Measurements from ENCODE around the gene BCL2L11. TPM values are rescaled to one million over a fixed set of nuclear protein-coding genes. Genes with fewer than 3 reads are reported as not detected.

Gene BCL2L11
- total RNA-seq, 1 experiment from 2014 or later: 21.2 TPM

GRCh38 chr2:111148225-111148873 is 27.6 kb downstream of the BCL2L11 start:
- Mint-ChIP-seq H3K4me1 (peaks cover 12 to 24% of the 10 kb centered on the region in 2 experiments), H3K9me3 (no peaks in the 10 kb centered on the region), H3K4me3 (no peak overlapping the region), H3K27me3 (ENCODE audit: low read depth) (no peaks in the 10 kb centered on the region), H3K36me3 (ENCODE audit: insufficient read depth in 1 of 3, low read depth in 3 of 3) (peaks cover 18 to 48% (median 41%) of the 10 kb centered on the region in 3 experiments; a peak in 6 of 7 replicates), H3K27ac (peak overlapping the region in 1 of 3 experiments; percentile 61; a peak in 1 of 7 replicates)
- Histone ChIP-seq H3K4me2 (ENCODE audit: insufficient read depth, insufficient read length, low read length) (no peak overlapping the region), H4K91ac (ENCODE audit: insufficient read length, low read depth, low read length) (no peak overlapping the region), H3K27me3 (ENCODE audit: insufficient read depth, low read length) (no peaks in the 10 kb centered on the region), H2BK20ac (ENCODE audit: low read depth, low read length, poor library complexity, severe bottlenecking) (no peak overlapping the region), H3K56ac (ENCODE audit: insufficient read length, low read depth, low read length) (no peak overlapping the region), H3K9ac (ENCODE audit: extremely low read depth, insufficient read length, low read length) (no peak overlapping the region), H3K27ac (ENCODE audit: insufficient read length, low read depth, low read length) (no peak overlapping the region), H3K79me1 (ENCODE audit: insufficient read depth, low read depth, low read length, poor library complexity, severe bottlenecking) (peaks cover 3% of the 10 kb centered on the region), H3K9me3 (ENCODE audit: control insufficient read depth, low read depth, low read length) (no peaks in the 10 kb centered on the region), H2AFZ (ENCODE audit: low read length) (no peak overlapping the region), H3K23me2 (ENCODE audit: insufficient read length, low read depth, low read length, poor library complexity, severe bottlenecking) (no peaks in the 10 kb centered on the region), H4K8ac (replicated peaks; ENCODE audit: insufficient read length, low read depth, low read length) (no peak overlapping the region), H4K5ac (ENCODE audit: insufficient read length, low read depth, low read length) (no peak overlapping the region), H2BK15ac (ENCODE audit: low read depth, low read length) (no peak overlapping the region), H2BK120ac (ENCODE audit: low read depth, low read length, poor library complexity, severe bottlenecking) (no peak overlapping the region), H3K4ac (ENCODE audit: low read depth, low read length) (no peak overlapping the region), H3K18ac (ENCODE audit: insufficient read length, low read depth, low read length) (no peak overlapping the region), H3K79me2 (ENCODE audit: insufficient read depth, low read length) (no peaks in the 10 kb centered on the region), H2AK5ac (ENCODE audit: insufficient read length, low read length) (no peak overlapping the region), H3K4me1 (ENCODE audit: insufficient read depth, low read length) (no peaks in the 10 kb centered on the region), H4K20me1 (ENCODE audit: control insufficient read depth, insufficient read depth, insufficient read length) (no peaks in the 10 kb centered on the region), H2BK5ac (ENCODE audit: insufficient read length, low read length) (no peak overlapping the region), H3K14ac (ENCODE audit: insufficient read depth, low read length) (no peak overlapping the region), H3T11ph (ENCODE audit: low read length) (no peak overlapping the region), H2BK12ac (ENCODE audit: insufficient read length, low read depth, low read length) (no peak overlapping the region), H3K23ac (ENCODE audit: insufficient read length, low read depth, low read length) (no peak overlapping the region)
- no peak for DNase-seq
- no peak for TF ChIP-seq CTCF (conservative IDR thresholded peaks at IDR 0.05)
- WGBS (ENCODE audit: extremely low coverage, insufficient read length, low lambda C conversion rate): no CpG with 5 or more reads among the region's 3 CpGs

Measured in H9 (cell line).